ENCODE measurements around the gene PDHA1. TPM values are rescaled to one million over a fixed set of nuclear protein-coding genes. Genes with fewer than 3 reads are reported as not detected.

PDHA1 gene
- total RNA-seq, 4 donors from 2014 or later, result 74.2 to 186 (median 117) TPM

GRCh38 chrX:19332983-19333382, 10.7 kb upstream of the PDHA1 start:
- WGBS, 2 donors (ENCODE audit: low coverage in 1 of 2), result 20 to 56% methylated on average over 1 of the region's 5 CpGs
- Histone ChIP-seq H3K4me1 (no peaks in the 10 kb centered on the region), H3K4me3 (no peak overlapping the region), H3K9me3 (peaks cover 0 to 15% (median 0%) of the 10 kb centered on the region in 3 donors), H3K27me3 (no peaks in the 10 kb centered on the region), H3K36me3 (no peaks in the 10 kb centered on the region), H3K27ac (no peak overlapping the region)
- no peak for ATAC-seq
- TF ChIP-seq POLR2A (IDR thresholded peaks at IDR 0.05) (no peak), POLR2AphosphoS5 (IDR thresholded peaks at IDR 0.05) (no peak), EP300 (IDR thresholded peaks at IDR 0.05) (no peak), CTCF (IDR thresholded peaks at IDR 0.05) (no peak)

DNA sequence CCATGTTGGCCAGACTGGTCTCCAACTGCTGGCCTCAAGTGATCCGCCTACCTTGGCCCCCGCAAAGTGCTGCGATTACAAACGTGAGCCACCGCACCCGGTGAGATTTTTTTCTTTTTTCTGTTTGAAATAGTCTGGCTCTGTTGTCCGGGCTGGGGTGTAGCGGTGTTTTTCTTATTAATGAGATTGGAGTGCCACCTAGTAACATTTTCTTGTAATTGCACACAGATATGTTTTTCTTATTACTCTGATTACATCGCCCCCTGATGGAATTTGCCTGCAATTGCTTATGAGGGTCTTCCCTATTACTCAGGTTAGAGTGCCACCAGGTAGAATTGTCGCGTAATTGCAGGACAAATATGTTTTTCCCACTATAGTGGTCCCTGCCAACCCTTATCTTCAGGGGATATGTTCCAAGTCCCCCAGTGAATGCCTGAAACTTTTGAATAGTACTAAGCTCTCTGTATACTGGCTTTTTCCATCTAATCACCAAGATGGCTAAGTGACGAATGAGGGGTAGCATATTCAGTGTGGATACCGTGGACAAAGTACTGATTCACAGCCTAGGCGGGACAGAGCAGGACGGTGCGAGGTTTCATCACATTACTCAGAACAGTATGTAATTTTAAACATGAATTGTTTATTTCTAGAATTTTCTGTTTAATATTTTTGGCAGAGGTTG, 8.6 kb upstream of the PDHA1 start:
- H3K27ac ChIP-seq, result no peak overlapping the region
- ATAC-seq, result no peak
- H3K9me3 ChIP-seq, result peaks cover 0 to 15% (median 0%) of the 10 kb centered on the region in 3 donors
- no peaks in the 10 kb centered on the region for H3K4me1 ChIP-seq
- WGBS, 2 donors (ENCODE audit: low coverage in 1 of 2), result 55 to 75% methylated on average over 10 to 12 of the region's 16 CpGs
- no peak overlapping the region for H3K4me3 ChIP-seq
- no peak for TF ChIP-seq POLR2A (IDR thresholded peaks at IDR 0.05)
- peak in 1 of 4 experiments; percentile 13 for TF ChIP-seq CTCF (IDR thresholded peaks at IDR 0.05)
- no peaks in the 10 kb centered on the region for H3K27me3 ChIP-seq
- no peaks in the 10 kb centered on the region for H3K36me3 ChIP-seq

GRCh38 chrX:19342331-19342906, 1.3 kb upstream of the PDHA1 start:
- H3K9me3 ChIP-seq, result no peaks in the 10 kb centered on the region
- 59 to 64% methylated on average over 4 to 6 of the region's 6 CpGs for WGBS, 2 donors (ENCODE audit: low coverage in 1 of 2)
- H3K36me3 ChIP-seq, result no peaks in the 10 kb centered on the region
- peaks cover 0 to 35% (median 5%) of the 10 kb centered on the region in 3 donors for H3K4me1 ChIP-seq
- H3K27ac ChIP-seq, result peak overlapping the region; percentile 89 to 99 (median 92)
- no peak overlapping the region for H3K4me3 ChIP-seq
- no peak for TF ChIP-seq POLR2AphosphoS5 (IDR thresholded peaks at IDR 0.05)
- TF ChIP-seq EP300 (IDR thresholded peaks at IDR 0.05), result no peak
- TF ChIP-seq CTCF (IDR thresholded peaks at IDR 0.05), result no peak
- no peak for TF ChIP-seq POLR2A (IDR thresholded peaks at IDR 0.05)
- ATAC-seq, result no peak
- no peaks in the 10 kb centered on the region for H3K27me3 ChIP-seq

GRCh38 chrX:19343085-19343534, 617 bp upstream of the PDHA1 start:
- ATAC-seq, result no peak
- no peaks in the 10 kb centered on the region for H3K36me3 ChIP-seq
- H3K9me3 ChIP-seq, result no peaks in the 10 kb centered on the region
- peaks cover 0 to 42% (median 5%) of the 10 kb centered on the region in 3 donors for H3K4me1 ChIP-seq
- H3K4me3 ChIP-seq, result peak overlapping the region; percentile 75 to 84
- H3K27me3 ChIP-seq, result no peaks in the 10 kb centered on the region
- peak overlapping the region; percentile 89 to 99 (median 92) for H3K27ac ChIP-seq
- 26 to 39% methylated on average over 6 to 8 of the region's 11 CpGs for WGBS, 2 donors (ENCODE audit: low coverage in 1 of 2)
- no peak for TF ChIP-seq CTCF (IDR thresholded peaks at IDR 0.05)
- no peak for TF ChIP-seq POLR2AphosphoS5 (IDR thresholded peaks at IDR 0.05)
- no peak for TF ChIP-seq POLR2A (IDR thresholded peaks at IDR 0.05)
- no peak for TF ChIP-seq EP300 (IDR thresholded peaks at IDR 0.05)

DNA sequence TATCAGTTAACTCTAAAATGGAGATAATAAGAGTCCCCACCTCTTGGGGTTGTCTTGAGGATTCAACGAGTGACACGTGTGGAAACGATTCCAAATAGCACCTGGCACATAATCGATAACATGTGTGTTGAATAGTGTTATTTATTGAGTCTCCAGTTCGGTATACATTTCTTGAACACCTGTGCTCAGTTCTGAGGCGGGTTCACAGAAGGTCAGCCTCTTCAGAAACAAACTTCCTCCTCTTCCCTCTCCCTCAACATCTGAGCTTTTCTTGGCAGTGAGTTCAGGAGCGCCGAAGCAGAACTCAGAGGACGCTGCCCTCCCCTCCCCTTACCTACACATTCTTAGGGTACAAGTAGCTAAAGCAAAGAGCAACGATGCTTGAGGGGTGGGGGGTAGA, 934 bp downstream of the PDHA1 start:
- no peaks in the 10 kb centered on the region for H3K9me3 ChIP-seq
- no peaks in the 10 kb centered on the region for H3K27me3 ChIP-seq
- peaks cover 0 to 4% of the 10 kb centered on the region in 2 donors for H3K36me3 ChIP-seq
- peak overlapping the region in 3 of 4 donors; percentile 13 to 93 (median 92) for H3K27ac ChIP-seq
- H3K4me1 ChIP-seq, result peaks cover 0 to 42% (median 5%) of the 10 kb centered on the region in 3 donors
- TF ChIP-seq POLR2AphosphoS5 (IDR thresholded peaks at IDR 0.05) (no peak), EP300 (IDR thresholded peaks at IDR 0.05) (no peak), CTCF (IDR thresholded peaks at IDR 0.05) (no peak), POLR2A (IDR thresholded peaks at IDR 0.05) (no peak)
- WGBS, 2 donors (ENCODE audit: low coverage in 1 of 2), result 43% methylated on average over 6 of the region's 10 CpGs; no CpG with 5 or more reads in 1 of the 2 donors
- peak overlapping the region; percentile 75 to 84 for H3K4me3 ChIP-seq
- no peak for ATAC-seq
